ENCODE measurements around the gene NDUFA6. TPM values are rescaled to one million over a fixed set of nuclear protein-coding genes. Genes with fewer than 3 reads are reported as not detected.
A peak's percentile ranks its signal among the peaks of the same experiment; 100 is the strongest.
"Not testable (repeated sequence)": the region's sequence is repeated elsewhere in the genome, so short reads cannot be mapped to it uniquely, and the experiment has no call there.

Gene NDUFA6
- total RNA-seq, 1 experiment from 2014 or later, result 166 TPM

DNA sequence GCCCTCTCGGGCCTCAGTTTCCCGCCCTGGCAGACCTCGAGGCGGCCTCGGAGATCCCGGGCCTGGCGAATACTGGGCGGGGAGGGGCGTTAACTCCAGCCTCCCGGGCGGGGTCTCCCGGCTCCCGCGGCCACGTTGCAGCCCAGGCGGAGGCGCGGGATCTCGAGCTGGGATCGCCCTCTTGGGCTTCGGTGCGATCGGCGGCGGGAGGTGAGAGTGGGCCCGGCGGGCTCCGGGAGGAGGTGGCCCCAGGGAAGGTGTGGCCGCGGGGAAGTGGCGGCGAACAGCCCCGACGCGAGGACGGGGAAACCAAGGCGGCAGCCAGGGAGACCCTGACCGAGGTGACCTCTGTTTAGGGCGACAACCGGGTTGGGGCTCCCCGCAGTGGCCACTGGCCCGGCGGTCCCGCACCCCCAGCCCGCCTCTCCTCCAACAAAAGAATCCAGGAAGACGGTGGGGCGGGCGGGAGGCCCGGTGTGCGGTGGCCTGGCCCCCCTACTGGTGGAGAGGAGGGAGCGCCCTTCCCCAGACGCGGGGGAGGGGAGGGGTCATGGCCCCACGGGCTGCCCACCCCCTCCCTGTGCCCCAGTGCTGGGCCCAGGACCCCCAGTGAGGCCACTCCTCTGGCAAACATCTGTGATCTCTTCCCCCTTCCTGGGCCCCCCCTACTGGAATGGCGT, 16.3 kb downstream of the NDUFA6 start, which contains the start of gene PHETA2:
TSS of gene PHETA2 (plus strand) at position 117 of the 680 bp plus-strand sequence. CDS start 3,046 bp downstream, outside the sequence.
- ChIA-PET POLR2A (ENCODE audit: low non-redundant PET) (no interaction called here), CTCF (no interaction called here)
- no peak for DNase-seq (ENCODE audit: low spot score)
- peaks cover 14% of the 10 kb centered on the region for H3K4me1 ChIP-seq (ENCODE audit: insufficient read depth, low read length, poor library complexity, severe bottlenecking)
- H3K9me3 ChIP-seq (ENCODE audit: low read depth, low read length, poor library complexity, severe bottlenecking), result no peaks in the 10 kb centered on the region
- no peak within 1 kb of the TSS for H3K27ac ChIP-seq (ENCODE audit: low read depth, low read length, poor library complexity, severe bottlenecking)
- no TSS peak for BruUV-seq (replicated peaks)
- H3K4me3 ChIP-seq (ENCODE audit: low read depth, low read length, poor library complexity, severe bottlenecking), result no peak within 1 kb of the TSS
- TF ChIP-seq, protein P1, sequence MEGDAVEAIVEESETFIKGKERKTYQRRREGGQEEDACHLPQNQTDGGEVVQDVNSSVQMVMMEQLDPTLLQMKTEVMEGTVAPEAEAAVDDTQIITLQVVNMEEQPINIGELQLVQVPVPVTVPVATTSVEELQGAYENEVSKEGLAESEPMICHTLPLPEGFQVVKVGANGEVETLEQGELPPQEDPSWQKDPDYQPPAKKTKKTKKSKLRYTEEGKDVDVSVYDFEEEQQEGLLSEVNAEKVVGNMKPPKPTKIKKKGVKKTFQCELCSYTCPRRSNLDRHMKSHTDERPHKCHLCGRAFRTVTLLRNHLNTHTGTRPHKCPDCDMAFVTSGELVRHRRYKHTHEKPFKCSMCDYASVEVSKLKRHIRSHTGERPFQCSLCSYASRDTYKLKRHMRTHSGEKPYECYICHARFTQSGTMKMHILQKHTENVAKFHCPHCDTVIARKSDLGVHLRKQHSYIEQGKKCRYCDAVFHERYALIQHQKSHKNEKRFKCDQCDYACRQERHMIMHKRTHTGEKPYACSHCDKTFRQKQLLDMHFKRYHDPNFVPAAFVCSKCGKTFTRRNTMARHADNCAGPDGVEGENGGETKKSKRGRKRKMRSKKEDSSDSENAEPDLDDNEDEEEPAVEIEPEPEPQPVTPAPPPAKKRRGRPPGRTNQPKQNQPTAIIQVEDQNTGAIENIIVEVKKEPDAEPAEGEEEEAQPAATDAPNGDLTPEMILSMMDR (conservative IDR thresholded peaks at IDR 0.05; ENCODE audit: low read depth, low read length), result no peak
- no peak for TF ChIP-seq EZH2 (IDR thresholded peaks at IDR 0.05; ENCODE audit: borderline replicate concordance, low read depth, low read length, poor library complexity, severe bottlenecking)
- no peaks in the 10 kb centered on the region for H3K27me3 ChIP-seq (replicated peaks; ENCODE audit: insufficient read depth, low read depth, low read length, poor library complexity)
- intact Hi-C loops (cut with micrococcal nuclease; ENCODE audit: unreplicated experiment), result no loop called here
- no peaks in the 10 kb centered on the region for H3K36me3 ChIP-seq (ENCODE audit: insufficient read depth, low read length, poor library complexity, severe bottlenecking)

DNA sequence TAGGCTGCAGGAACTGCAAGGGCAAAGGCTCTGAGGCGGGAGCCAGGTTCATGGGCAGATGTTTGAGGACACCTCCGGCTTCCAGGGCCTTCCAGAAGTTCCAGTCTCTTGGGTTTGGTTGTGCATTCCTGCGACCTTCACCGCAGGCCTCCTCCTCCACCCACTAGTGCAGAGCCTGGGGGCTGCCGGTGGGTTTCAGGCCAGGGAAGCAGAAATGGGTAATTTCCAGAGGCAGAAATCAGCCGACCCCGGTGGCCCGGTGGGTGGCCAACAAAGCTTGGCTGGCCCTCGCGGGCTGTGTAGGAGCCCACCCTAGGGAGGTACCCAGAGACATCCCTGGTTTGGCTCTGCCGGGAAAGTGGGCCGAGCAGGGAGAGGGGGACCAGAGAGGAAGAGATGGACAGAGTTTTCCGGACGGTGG, 16.9 kb downstream of the NDUFA6 start:
- ChIA-PET CTCF (no interaction called here), POLR2A (ENCODE audit: low non-redundant PET) (no interaction called here)
- Histone ChIP-seq H3K27ac (ENCODE audit: low read depth, low read length, poor library complexity, severe bottlenecking) (no peak overlapping the region), H3K4me3 (ENCODE audit: low read depth, low read length, poor library complexity, severe bottlenecking) (no peak overlapping the region), H3K9me3 (ENCODE audit: low read depth, low read length, poor library complexity, severe bottlenecking) (no peaks in the 10 kb centered on the region), H3K27me3 (replicated peaks; ENCODE audit: insufficient read depth, low read depth, low read length, poor library complexity) (no peaks in the 10 kb centered on the region), H3K36me3 (ENCODE audit: insufficient read depth, low read length, poor library complexity, severe bottlenecking) (no peaks in the 10 kb centered on the region), H3K4me1 (ENCODE audit: insufficient read depth, low read length, poor library complexity, severe bottlenecking) (peaks cover 8% of the 10 kb centered on the region)
- no peak for DNase-seq (ENCODE audit: low spot score)
- no TSS peak for BruUV-seq (replicated peaks)
- intact Hi-C loops (cut with micrococcal nuclease; ENCODE audit: unreplicated experiment), result no loop called here
- no peak for TF ChIP-seq EZH2 (IDR thresholded peaks at IDR 0.05; ENCODE audit: borderline replicate concordance, low read depth, low read length, poor library complexity, severe bottlenecking)
- TF ChIP-seq, protein P1 (conservative IDR thresholded peaks at IDR 0.05; ENCODE audit: low read depth, low read length), result no peak

DNA sequence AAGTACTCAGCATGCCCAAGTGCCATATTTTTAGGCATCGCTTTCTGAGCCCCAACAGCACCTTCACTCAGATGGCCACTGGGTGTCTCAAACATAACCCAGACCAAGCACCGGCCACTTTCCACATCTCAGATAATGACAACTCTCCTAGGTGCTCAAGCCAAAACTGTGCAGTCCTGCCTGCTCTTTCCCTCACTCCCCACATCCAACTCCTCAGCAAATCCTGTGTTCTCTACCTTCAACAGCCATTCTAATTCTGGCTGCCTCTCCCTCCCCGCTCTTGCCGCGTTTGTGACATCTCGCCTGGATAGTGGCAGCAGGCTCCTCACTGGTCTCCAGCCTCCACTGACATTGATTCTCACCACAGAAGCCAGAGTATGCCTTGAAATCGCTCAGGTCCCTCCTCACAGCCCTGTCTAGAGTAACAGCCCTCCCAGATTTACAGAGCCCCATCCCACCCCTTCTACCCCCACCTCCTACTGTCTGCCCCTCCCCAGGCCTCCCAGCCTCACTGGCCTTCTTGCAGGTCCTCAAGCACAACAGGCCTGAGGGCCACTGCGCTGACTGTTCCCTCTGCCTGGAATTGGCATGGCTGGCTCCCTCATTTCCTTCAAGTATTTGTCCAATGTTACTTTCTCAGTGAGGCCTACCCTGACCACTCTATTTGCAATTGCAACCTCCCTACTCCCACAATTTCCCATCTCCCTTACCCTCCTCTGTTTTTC, 17.8 kb downstream of the NDUFA6 start:
- no TSS peak for BruUV-seq (replicated peaks)
- TF ChIP-seq EZH2 (IDR thresholded peaks at IDR 0.05; ENCODE audit: borderline replicate concordance, low read depth, low read length, poor library complexity, severe bottlenecking), result no peak
- TF ChIP-seq, protein P1 (conservative IDR thresholded peaks at IDR 0.05; ENCODE audit: low read depth, low read length), result no peak
- ChIA-PET CTCF (no interaction called here), POLR2A (ENCODE audit: low non-redundant PET) (no interaction called here)
- peaks cover 7% of the 10 kb centered on the region for H3K4me1 ChIP-seq (ENCODE audit: insufficient read depth, low read length, poor library complexity, severe bottlenecking)
- H3K4me3 ChIP-seq (ENCODE audit: low read depth, low read length, poor library complexity, severe bottlenecking), result no peak overlapping the region
- no peak overlapping the region for H3K27ac ChIP-seq (ENCODE audit: low read depth, low read length, poor library complexity, severe bottlenecking)
- no peaks in the 10 kb centered on the region for H3K9me3 ChIP-seq (ENCODE audit: low read depth, low read length, poor library complexity, severe bottlenecking)
- no peaks in the 10 kb centered on the region for H3K27me3 ChIP-seq (replicated peaks; ENCODE audit: insufficient read depth, low read depth, low read length, poor library complexity)
- intact Hi-C loops (cut with micrococcal nuclease; ENCODE audit: unreplicated experiment), result no loop called here
- peaks cover 1% of the 10 kb centered on the region for H3K36me3 ChIP-seq (ENCODE audit: insufficient read depth, low read length, poor library complexity, severe bottlenecking)
- DNase-seq (ENCODE audit: low spot score), result no peak

DNA sequence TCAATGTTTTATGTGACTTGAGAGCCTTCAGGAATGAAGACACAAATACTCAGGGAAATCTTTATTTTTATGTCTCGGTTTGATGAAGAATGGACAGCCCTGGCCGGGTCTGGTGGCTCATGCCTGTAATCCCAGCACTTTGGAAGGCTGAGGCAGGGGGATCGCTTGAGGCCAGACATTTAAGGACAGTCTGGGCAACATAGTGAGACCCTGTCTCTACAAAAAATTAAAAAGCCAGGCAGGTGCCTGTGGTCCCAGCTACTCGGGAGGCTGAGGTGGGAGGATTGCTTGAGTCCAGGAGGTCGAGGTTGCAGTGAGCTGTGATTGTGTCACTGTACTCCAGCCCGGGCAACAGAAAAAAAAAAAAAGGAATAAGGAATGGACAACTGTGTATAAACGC, 19.1 kb downstream of the NDUFA6 start:
- H3K4me1 ChIP-seq (ENCODE audit: insufficient read depth, low read length, poor library complexity, severe bottlenecking); H3K36me3 ChIP-seq (ENCODE audit: insufficient read depth, low read length, poor library complexity, severe bottlenecking); BruUV-seq (replicated peaks); H3K9me3 ChIP-seq (ENCODE audit: low read depth, low read length, poor library complexity, severe bottlenecking); H3K27me3 ChIP-seq (replicated peaks; ENCODE audit: insufficient read depth, low read depth, low read length, poor library complexity); POLR2A ChIA-PET (ENCODE audit: low non-redundant PET); intact Hi-C loops (cut with micrococcal nuclease; ENCODE audit: unreplicated experiment); DNase-seq (ENCODE audit: low spot score): not testable (repeated sequence)
- CTCF ChIA-PET, result interaction anchor here (1.0 kb wide), 1 partner anchor 20 kb away, joined by 3 read pairs; no protein-coding TSS in a partner anchor
- H3K4me3 ChIP-seq (ENCODE audit: low read depth, low read length, poor library complexity, severe bottlenecking), result peak overlapping the region; percentile 67
- peak overlapping the region; percentile 86 for H3K27ac ChIP-seq (ENCODE audit: low read depth, low read length, poor library complexity, severe bottlenecking)

Measured in A673 (cell line).